ENCODE results near the gene CRY1. TPM values are rescaled to one million over a fixed set of nuclear protein-coding genes. Genes with fewer than 3 reads are reported as not detected.

CRY1 gene
- polyA plus RNA-seq, 1 donor from 2014 or later = 33.4 TPM

- Histone ChIP-seq H3K27me3 (ENCODE audit: insufficient read depth, low read depth, low read length) (no peaks in the 10 kb centered on the region), H3K27ac (ENCODE audit: low read length) (no peak overlapping the region), H3K9ac (ENCODE audit: low read length) (no peak overlapping the region), H3K79me2 (replicated peaks; ENCODE audit: insufficient read depth, low read length) (no peaks in the 10 kb centered on the region), H3K9me3 (ENCODE audit: low read length) (no peaks in the 10 kb centered on the region), H3K4me3 (ENCODE audit: low read length) (no peak overlapping the region), H2AFZ (ENCODE audit: low read depth, low read length) (no peak overlapping the region), H3K4me2 (ENCODE audit: low read length) (no peak overlapping the region), H3F3A (ENCODE audit: insufficient read depth, low read length, poor library complexity, severe bottlenecking) (no peaks in the 10 kb centered on the region), H4K20me1 (ENCODE audit: insufficient read depth) (no peaks in the 10 kb centered on the region), H3K9me2 (ENCODE audit: insufficient read depth, low read length) (no peaks in the 10 kb centered on the region), H3K36me3 (ENCODE audit: insufficient read depth, low read length) (no peaks in the 10 kb centered on the region)
- TF ChIP-seq MXI1 (conservative IDR thresholded peaks at IDR 0.05; ENCODE audit: poor library complexity, severe bottlenecking) = no peak
- no peak for TF ChIP-seq CTCF (IDR thresholded peaks at IDR 0.05; ENCODE audit: poor library complexity, severe bottlenecking)
- no peak for TF ChIP-seq TAF1 (IDR thresholded peaks at IDR 0.05; ENCODE audit: low read depth)
- TF ChIP-seq RAD21 (conservative IDR thresholded peaks at IDR 0.05) = no peak
- TF ChIP-seq POLR2AphosphoS5 (IDR thresholded peaks at IDR 0.05) = no peak
- no peak for TF ChIP-seq EP300 (conservative IDR thresholded peaks at IDR 0.05; ENCODE audit: poor library complexity, severe bottlenecking)
- TF ChIP-seq REST (IDR thresholded peaks at IDR 0.05; ENCODE audit: borderline replicate concordance) = no peak
- no peak for TF ChIP-seq SMC3 (conservative IDR thresholded peaks at IDR 0.05; ENCODE audit: poor library complexity)
- no peak for TF ChIP-seq EZH2 (IDR thresholded peaks at IDR 0.05; ENCODE audit: borderline replicate concordance, insufficient read depth, low read length, poor library complexity, severe bottlenecking)
Measured at GRCh38 chr12:107125833-107126232, 32.5 kb upstream of the CRY1 start.

GRCh38 chr12:107122452-107122958 lies 29.2 kb upstream of the CRY1 start:
- no peaks in the 10 kb centered on the region for H4K20me1 ChIP-seq (ENCODE audit: insufficient read depth)
- H3K79me2 ChIP-seq (replicated peaks; ENCODE audit: insufficient read depth, low read length) = no peaks in the 10 kb centered on the region
- no peaks in the 10 kb centered on the region for H3F3A ChIP-seq (ENCODE audit: insufficient read depth, low read length, poor library complexity, severe bottlenecking)
- no peaks in the 10 kb centered on the region for H3K36me3 ChIP-seq (ENCODE audit: insufficient read depth, low read length)
- no peak overlapping the region for H3K4me3 ChIP-seq (ENCODE audit: low read length)
- H3K4me2 ChIP-seq (ENCODE audit: low read length) = no peak overlapping the region
- no peak overlapping the region for H3K9ac ChIP-seq (ENCODE audit: low read length)
- no peaks in the 10 kb centered on the region for H3K27me3 ChIP-seq (ENCODE audit: insufficient read depth, low read depth, low read length)
- H3K9me3 ChIP-seq (ENCODE audit: low read length) = no peaks in the 10 kb centered on the region
- TF ChIP-seq CTCF (IDR thresholded peaks at IDR 0.05; ENCODE audit: poor library complexity, severe bottlenecking) (no peak), TAF1 (IDR thresholded peaks at IDR 0.05; ENCODE audit: low read depth) (no peak), SMC3 (conservative IDR thresholded peaks at IDR 0.05; ENCODE audit: poor library complexity) (no peak), REST (IDR thresholded peaks at IDR 0.05; ENCODE audit: borderline replicate concordance) (no peak), EP300 (conservative IDR thresholded peaks at IDR 0.05; ENCODE audit: poor library complexity, severe bottlenecking) (no peak), EZH2 (IDR thresholded peaks at IDR 0.05; ENCODE audit: borderline replicate concordance, insufficient read depth, low read length, poor library complexity, severe bottlenecking) (no peak), RAD21 (conservative IDR thresholded peaks at IDR 0.05) (no peak), POLR2AphosphoS5 (IDR thresholded peaks at IDR 0.05) (no peak), MXI1 (conservative IDR thresholded peaks at IDR 0.05; ENCODE audit: poor library complexity, severe bottlenecking) (no peak)
- no peak overlapping the region for H2AFZ ChIP-seq (ENCODE audit: low read depth, low read length)
- no peak overlapping the region for H3K27ac ChIP-seq (ENCODE audit: low read length)
- H3K9me2 ChIP-seq (ENCODE audit: insufficient read depth, low read length) = no peaks in the 10 kb centered on the region

Measured in neural cell (in vitro differentiated cells).